Neural cell (in vitro differentiated cells): ENCODE data around the gene SPNS1. TPM values are rescaled to one million over a fixed set of nuclear protein-coding genes. Genes with fewer than 3 reads are reported as not detected.
"Not testable (repeated sequence)": the region's sequence is repeated elsewhere in the genome, so short reads cannot be mapped to it uniquely, and the experiment has no call there.

Experiments used
- H2AFZ ChIP-seq: fragments of 200-600, 300-800 bp; sonication (generic), shearing (Covaris generic); 2 replicates; pipeline ENCODE4 v1.6.0; 2014; ENCODE audit warnings: low read depth, mild to moderate bottlenecking, antibody characterized with exemption, low read length, moderate library complexity
- H3F3A ChIP-seq: fragments of 200-600 bp; shearing (Covaris generic); 2 replicates; pipeline ENCODE4 v1.6.1; 2016; ENCODE audit warnings: mild to moderate bottlenecking, moderate library complexity, mixed read lengths, antibody characterized with exemption, low read length; ENCODE audit not compliant: insufficient read depth, poor library complexity, severe bottlenecking
- H3K27ac ChIP-seq: fragments of 200-600, 300-800 bp; sonication (generic), shearing (Covaris generic); 2 replicates; pipeline ENCODE4 v1.5.1; 2014; ENCODE audit warnings: mild to moderate bottlenecking, low read length, moderate library complexity
- H3K27me3 ChIP-seq: fragments of 300-800, 200-600 bp; sonication (generic), shearing (Covaris generic); 2 replicates; pipeline ENCODE4 v1.6.0; 2014; ENCODE audit warnings: mild to moderate bottlenecking, low read depth, low read length, moderate library complexity; ENCODE audit not compliant: insufficient read depth
- H3K36me3 ChIP-seq: fragments of 300-800, 200-600 bp; sonication (generic), shearing (Covaris generic); 2 replicates; pipeline ENCODE4 v1.5.1; 2014; ENCODE audit warnings: mild to moderate bottlenecking, antibody characterized with exemption, low read length, moderate library complexity; ENCODE audit not compliant: insufficient read depth
- H3K4me2 ChIP-seq: fragments of 300-800, 200-600 bp; sonication (generic), shearing (Covaris generic); 2 replicates; pipeline ENCODE4 v1.6.0; 2014; ENCODE audit warnings: mild to moderate bottlenecking, low read length
- H3K4me3 ChIP-seq: fragments of 300-800, 200-600 bp; sonication (generic), shearing (Covaris generic); 2 replicates; pipeline ENCODE4 v1.5.1; 2014; ENCODE audit warnings: mild to moderate bottlenecking, low read length, moderate library complexity
- H3K79me2 ChIP-seq: fragments of 200-600 bp; shearing (Covaris generic); replicated peaks from 2 replicates; pipeline ENCODE4 v1.6.0; 2014; ENCODE audit warnings: mild to moderate bottlenecking, low read length, moderate library complexity; ENCODE audit not compliant: insufficient read depth
- H3K9ac ChIP-seq: fragments of 300-800, 200-600 bp; sonication (generic), shearing (Covaris generic); 2 replicates; pipeline ENCODE4 v1.6.1; 2016; ENCODE audit warnings: mild to moderate bottlenecking, low read length, mixed read lengths
- H3K9me2 ChIP-seq: fragments of 200-600 bp; shearing (Covaris generic); 2 replicates; pipeline ENCODE4 v1.6.1; 2016; ENCODE audit warnings: mild to moderate bottlenecking, low read length, mixed read lengths; ENCODE audit not compliant: insufficient read depth
- H3K9me3 ChIP-seq: fragments of 200-600, 300-800 bp; sonication (generic), shearing (Covaris generic); 2 replicates; pipeline ENCODE4 v1.6.1; 2016; ENCODE audit warnings: mild to moderate bottlenecking, mixed run types, low read length, moderate library complexity, mixed read lengths
- H4K20me1 ChIP-seq: fragments of 200-600 bp; shearing (Covaris generic); 2 replicates; pipeline ENCODE4 v1.6.1; 2016; ENCODE audit warnings: mild to moderate bottlenecking, mixed run types; ENCODE audit not compliant: insufficient read depth
- EZH2 ChIP-seq: fragments of 200-600, 300-800 bp; shearing (Covaris generic), sonication (generic); IDR thresholded peaks from 2 replicates; pipeline ENCODE4 v1.6.1; 2014; ENCODE audit warnings: antibody characterized with exemption, low read length, borderline replicate concordance, mild to moderate bottlenecking; ENCODE audit not compliant: insufficient read depth, poor library complexity, severe bottlenecking
- MXI1 ChIP-seq: fragments of 450-650 bp; conservative IDR thresholded peaks from 2 replicates; pipeline ENCODE4 v1.6.1; 2014; ENCODE audit warnings: antibody characterized with exemption, mild to moderate bottlenecking; ENCODE audit not compliant: poor library complexity, severe bottlenecking
- POLR2AphosphoS5 ChIP-seq: IDR thresholded peaks from 2 replicates; pipeline ENCODE4 v1.6.1; 2012
- RAD21 ChIP-seq: fragments of 450-650 bp; conservative IDR thresholded peaks from 2 replicates; pipeline ENCODE4 v1.6.1; 2014; ENCODE audit warnings: antibody characterized with exemption, mild to moderate bottlenecking, moderate library complexity
- TAF1 ChIP-seq: IDR thresholded peaks from 2 replicates; pipeline ENCODE4 v1.6.1; 2012; ENCODE audit warnings: low read depth
- polyA plus RNA-seq: library from polyadenylated mRNA; depleted of rRNA; stranded (reverse); fragments of >200 nt; gene quantifications from 2 replicates; pipeline ENCODE4 v1.2.3, GENCODE V29; 2014
- TF ChIP-seq, protein P1 (sequence below): fragments of 450-650 bp; IDR thresholded peaks from 2 replicates; pipeline ENCODE4 v1.5.1; 2014; ENCODE audit warnings: antibody characterized with exemption, mild to moderate bottlenecking, moderate library complexity; ENCODE audit not compliant: poor library complexity, severe bottlenecking

The SPNS1 gene
- polyA plus RNA-seq, 1 donor from 2014 or later, result 41.6 TPM

DNA sequence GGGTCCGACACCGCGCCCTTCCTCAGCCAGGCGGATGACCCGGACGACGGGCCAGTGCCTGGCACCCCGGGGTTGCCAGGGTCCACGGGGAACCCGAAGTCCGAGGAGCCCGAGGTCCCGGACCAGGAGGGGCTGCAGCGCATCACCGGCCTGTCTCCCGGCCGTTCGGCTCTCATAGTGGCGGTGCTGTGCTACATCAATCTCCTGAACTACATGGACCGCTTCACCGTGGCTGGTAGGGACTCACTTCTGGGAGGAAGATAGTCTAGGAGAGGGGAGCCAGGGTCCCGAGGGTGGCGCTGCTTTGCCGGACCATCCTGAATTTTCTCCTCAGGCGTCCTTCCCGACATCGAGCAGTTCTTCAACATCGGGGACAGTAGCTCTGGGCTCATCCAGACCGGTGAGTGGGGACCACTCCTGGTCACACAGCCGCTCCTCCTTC is 601 bp downstream of the SPNS1 start:
- no peaks in the 10 kb centered on the region for H3K36me3 ChIP-seq
- H3K79me2 ChIP-seq, result peaks cover 10% of the 10 kb centered on the region
- H3K4me3 ChIP-seq, result peak overlapping the region; percentile 80
- H3K9me2 ChIP-seq, result no peaks in the 10 kb centered on the region
- H3K4me2 ChIP-seq, result peak overlapping the region; percentile 68
- no peaks in the 10 kb centered on the region for H3K9me3 ChIP-seq
- peak overlapping the region; percentile 79 for H3K9ac ChIP-seq
- no peak for TF ChIP-seq MXI1
- TF ChIP-seq TAF1, result no peak
- no peak for TF ChIP-seq EZH2
- no peak for TF ChIP-seq POLR2AphosphoS5
- TF ChIP-seq, protein P1, sequence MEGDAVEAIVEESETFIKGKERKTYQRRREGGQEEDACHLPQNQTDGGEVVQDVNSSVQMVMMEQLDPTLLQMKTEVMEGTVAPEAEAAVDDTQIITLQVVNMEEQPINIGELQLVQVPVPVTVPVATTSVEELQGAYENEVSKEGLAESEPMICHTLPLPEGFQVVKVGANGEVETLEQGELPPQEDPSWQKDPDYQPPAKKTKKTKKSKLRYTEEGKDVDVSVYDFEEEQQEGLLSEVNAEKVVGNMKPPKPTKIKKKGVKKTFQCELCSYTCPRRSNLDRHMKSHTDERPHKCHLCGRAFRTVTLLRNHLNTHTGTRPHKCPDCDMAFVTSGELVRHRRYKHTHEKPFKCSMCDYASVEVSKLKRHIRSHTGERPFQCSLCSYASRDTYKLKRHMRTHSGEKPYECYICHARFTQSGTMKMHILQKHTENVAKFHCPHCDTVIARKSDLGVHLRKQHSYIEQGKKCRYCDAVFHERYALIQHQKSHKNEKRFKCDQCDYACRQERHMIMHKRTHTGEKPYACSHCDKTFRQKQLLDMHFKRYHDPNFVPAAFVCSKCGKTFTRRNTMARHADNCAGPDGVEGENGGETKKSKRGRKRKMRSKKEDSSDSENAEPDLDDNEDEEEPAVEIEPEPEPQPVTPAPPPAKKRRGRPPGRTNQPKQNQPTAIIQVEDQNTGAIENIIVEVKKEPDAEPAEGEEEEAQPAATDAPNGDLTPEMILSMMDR, result no peak
- H3K27me3 ChIP-seq, result no peaks in the 10 kb centered on the region
- H3K27ac ChIP-seq, result no peak overlapping the region
- peak overlapping the region; percentile 59 for H2AFZ ChIP-seq
- H4K20me1 ChIP-seq, result no peaks in the 10 kb centered on the region
- H3F3A ChIP-seq, result no peaks in the 10 kb centered on the region

DNA sequence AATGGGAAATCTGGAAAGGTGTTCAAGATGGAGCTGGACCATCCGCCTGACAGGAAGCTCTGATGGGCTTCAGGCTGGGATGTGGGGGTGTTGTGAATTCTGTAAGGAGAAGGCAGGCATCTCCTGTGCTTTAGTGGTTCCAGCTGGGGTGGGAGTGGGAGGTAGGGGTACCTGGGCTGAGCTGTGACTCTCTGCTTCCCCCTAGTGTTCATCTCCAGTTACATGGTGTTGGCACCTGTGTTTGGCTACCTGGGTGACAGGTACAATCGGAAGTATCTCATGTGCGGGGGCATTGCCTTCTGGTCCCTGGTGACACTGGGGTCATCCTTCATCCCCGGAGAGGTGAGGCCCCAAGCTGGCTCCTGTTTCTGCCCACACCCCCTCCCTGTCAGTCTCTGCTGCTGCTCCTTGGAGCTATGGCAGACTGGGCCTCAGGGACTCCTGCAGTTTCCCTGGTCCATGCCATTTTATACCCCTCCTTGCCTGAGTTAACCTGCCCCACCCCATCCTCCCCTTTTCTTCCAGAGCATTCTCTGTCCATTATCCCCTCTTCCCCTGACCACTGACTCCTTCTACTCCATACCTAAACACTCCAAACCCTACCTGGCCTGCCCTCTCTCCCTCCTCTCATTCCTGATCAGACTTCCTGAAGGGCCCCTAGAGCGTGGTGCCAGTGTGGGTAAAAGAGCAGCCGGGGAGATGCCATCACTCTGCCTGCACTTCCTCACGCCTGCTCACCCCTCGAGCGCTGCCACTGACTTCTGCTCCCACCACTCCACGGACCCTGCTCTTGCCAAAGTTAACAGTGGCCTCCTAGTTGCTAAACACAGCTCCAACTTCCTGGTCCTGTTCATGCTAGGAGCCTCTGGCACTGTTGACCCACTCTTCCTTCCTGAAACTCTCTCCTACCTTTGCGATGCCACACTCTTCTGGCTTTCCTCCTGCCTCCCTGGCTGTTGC is 3.4 kb downstream of the SPNS1 start:
- no peak overlapping the region for H3K9ac ChIP-seq
- H3K9me2 ChIP-seq, result no peaks in the 10 kb centered on the region
- no peak overlapping the region for H3K4me2 ChIP-seq
- H3K27me3 ChIP-seq, result no peaks in the 10 kb centered on the region
- H3K27ac ChIP-seq, result no peak overlapping the region
- H3K79me2 ChIP-seq, result peaks cover 10% of the 10 kb centered on the region
- H4K20me1 ChIP-seq, result no peaks in the 10 kb centered on the region
- no peak overlapping the region for H3K4me3 ChIP-seq
- TF ChIP-seq RAD21 (no peak), TAF1 (no peak)
- TF ChIP-seq, protein P1, result peak; percentile 55
- H3K36me3 ChIP-seq, result no peaks in the 10 kb centered on the region
- no peaks in the 10 kb centered on the region for H3F3A ChIP-seq
- H2AFZ ChIP-seq, result no peak overlapping the region
- H3K9me3 ChIP-seq, result no peaks in the 10 kb centered on the region

DNA sequence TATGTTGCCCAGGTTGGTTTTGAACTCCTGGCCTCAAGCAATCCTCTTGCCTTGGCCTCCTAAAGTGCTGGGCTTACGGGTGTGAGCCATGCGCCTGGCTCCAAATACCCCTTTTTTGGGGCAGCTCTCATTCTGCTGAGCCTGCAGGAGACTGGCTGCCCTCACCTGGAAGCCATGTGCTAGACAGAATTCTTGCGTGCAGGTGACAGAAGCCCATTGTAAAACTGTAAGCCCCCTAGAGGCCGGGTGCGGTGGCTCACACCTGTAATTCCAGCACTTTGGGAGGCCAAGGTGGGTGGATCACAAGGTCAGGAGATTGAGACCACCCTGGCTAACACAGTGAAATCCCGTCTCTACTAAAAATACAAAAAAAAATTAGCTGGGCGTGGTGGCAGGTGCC is 5.8 kb downstream of the SPNS1 start:
- H3K9me2 ChIP-seq, H2AFZ ChIP-seq, H3K4me2 ChIP-seq, H3K27ac ChIP-seq, H3F3A ChIP-seq, H3K79me2 ChIP-seq, H3K9me3 ChIP-seq, H3K36me3 ChIP-seq, H3K4me3 ChIP-seq, H3K27me3 ChIP-seq, H4K20me1 ChIP-seq, H3K9ac ChIP-seq: not testable (repeated sequence)
